HL-60 (cell line): Measurements from ENCODE around the gene PNLIPRP3.

Source experiments
- GABPA ChIP-seq: IDR thresholded peaks from 2 replicates; pipeline ENCODE4 v1.6.1; 2012; ENCODE audit warnings: low read depth
- POLR2AphosphoS5 ChIP-seq: IDR thresholded peaks from 2 replicates; pipeline ENCODE4 v1.6.1; 2012; ENCODE audit warnings: low read depth
- TF ChIP-seq, protein P1 (sequence below): IDR thresholded peaks from one replicate; pipeline ENCODE4 v1.5.1; 2011; ENCODE audit warnings: low read length, control low read depth, inconsistent platforms; ENCODE audit not compliant: insufficient read depth

- TF ChIP-seq, protein P1, sequence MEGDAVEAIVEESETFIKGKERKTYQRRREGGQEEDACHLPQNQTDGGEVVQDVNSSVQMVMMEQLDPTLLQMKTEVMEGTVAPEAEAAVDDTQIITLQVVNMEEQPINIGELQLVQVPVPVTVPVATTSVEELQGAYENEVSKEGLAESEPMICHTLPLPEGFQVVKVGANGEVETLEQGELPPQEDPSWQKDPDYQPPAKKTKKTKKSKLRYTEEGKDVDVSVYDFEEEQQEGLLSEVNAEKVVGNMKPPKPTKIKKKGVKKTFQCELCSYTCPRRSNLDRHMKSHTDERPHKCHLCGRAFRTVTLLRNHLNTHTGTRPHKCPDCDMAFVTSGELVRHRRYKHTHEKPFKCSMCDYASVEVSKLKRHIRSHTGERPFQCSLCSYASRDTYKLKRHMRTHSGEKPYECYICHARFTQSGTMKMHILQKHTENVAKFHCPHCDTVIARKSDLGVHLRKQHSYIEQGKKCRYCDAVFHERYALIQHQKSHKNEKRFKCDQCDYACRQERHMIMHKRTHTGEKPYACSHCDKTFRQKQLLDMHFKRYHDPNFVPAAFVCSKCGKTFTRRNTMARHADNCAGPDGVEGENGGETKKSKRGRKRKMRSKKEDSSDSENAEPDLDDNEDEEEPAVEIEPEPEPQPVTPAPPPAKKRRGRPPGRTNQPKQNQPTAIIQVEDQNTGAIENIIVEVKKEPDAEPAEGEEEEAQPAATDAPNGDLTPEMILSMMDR = no peak
- TF ChIP-seq POLR2AphosphoS5 = no peak
- no peak for TF ChIP-seq GABPA
Measured at GRCh38 chr10:116421815-116422214, 5.8 kb upstream of the PNLIPRP3 start.
